GM21515 (cell line): Measurements from ENCODE around the gene DR1.
"Not testable (repeated sequence)": the region's sequence is repeated elsewhere in the genome, so short reads cannot be mapped to it uniquely, and the experiment has no call there.

Source experiments
- ATAC-seq: cut with Tn5 transposase; IDR thresholded peaks from one replicate; pipeline ENCODE4 v1.9.1; 2021; ENCODE audit not compliant: unreplicated experiment

Gene DR1

GRCh38 chr1:93374334-93375106 is 28.8 kb downstream of the DR1 start:
- ATAC-seq, result no peak

GRCh38 chr1:93384656-93385055 is 38.9 kb downstream of the DR1 start:
- no peak for ATAC-seq

GRCh38 chr1:93386268-93386667 is 40.6 kb downstream of the DR1 start:
- ATAC-seq, result not testable (repeated sequence)

- no peak for ATAC-seq
Observed at GRCh38 chr1:93394514-93394913, 48.8 kb downstream of the DR1 start.

- no peak for ATAC-seq
Observed at GRCh38 chr1:93395195-93395594, 49.5 kb downstream of the DR1 start.

- ATAC-seq, result no peak
Observed at GRCh38 chr1:93399781-93400180, 54.1 kb downstream of the DR1 start.

GRCh38 chr1:93408203-93408602 is 62.5 kb downstream of the DR1 start:
- ATAC-seq, result no peak

- ATAC-seq, result no peak
Observed at GRCh38 chr1:93411000-93411399, 65.3 kb downstream of the DR1 start.

- ATAC-seq, result no peak
Observed at GRCh38 chr1:93414749-93415148, 69.0 kb downstream of the DR1 start.

GRCh38 chr1:93415296-93415695 is 69.6 kb downstream of the DR1 start:
- ATAC-seq, result no peak

- no peak for ATAC-seq
Observed at GRCh38 chr1:93416183-93416582, 70.5 kb downstream of the DR1 start.
